Ureter (tissue), 1 donor: ENCODE results near the gene CSNK1A1L. TPM values are rescaled to one million over a fixed set of nuclear protein-coding genes. Genes with fewer than 3 reads are reported as not detected.

Source experiments
- DNase-seq: peaks from one replicate; pipeline ENCODE4 v3.0.0-alpha.2; 2020; ENCODE audit warnings: low spot score
- total RNA-seq: library from RNA; stranded (reverse); gene quantifications from one replicate; pipeline ENCODE4 v1.2.4, GENCODE V29; 2023
- donor health status: DM: yes; HTN: yes; CAD: no.

The CSNK1A1L gene
- total RNA-seq: not detected

DNA sequence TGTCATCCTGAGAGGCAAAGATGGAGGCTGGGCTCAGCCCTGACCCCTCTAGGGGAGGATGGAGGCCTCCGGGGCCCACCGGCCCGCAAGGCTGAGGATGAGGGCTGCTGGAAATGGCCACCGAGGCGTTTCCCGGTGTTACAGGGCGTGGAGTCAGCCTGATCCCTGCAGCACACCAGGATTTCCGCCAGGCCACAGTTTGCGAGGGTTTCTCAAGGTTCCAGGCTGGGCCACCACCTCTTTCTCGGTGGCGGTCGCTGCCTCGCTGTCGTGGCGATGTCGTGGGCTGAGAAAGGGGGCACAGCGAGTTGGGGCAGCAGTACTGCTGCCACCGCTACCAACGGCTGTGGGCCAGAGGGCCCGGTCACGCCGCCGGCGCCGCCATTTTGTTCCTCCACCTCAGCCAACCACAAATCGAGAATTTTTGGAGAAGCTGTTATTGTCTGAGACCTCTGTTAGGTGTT is at the start of gene CSNK1A1L:
TSS of gene CSNK1A1L (minus strand) at position 414 of the 464 bp plus-strand sequence. CDS start at position 6, 408 bp downstream.
- no peak for DNase-seq

DNA sequence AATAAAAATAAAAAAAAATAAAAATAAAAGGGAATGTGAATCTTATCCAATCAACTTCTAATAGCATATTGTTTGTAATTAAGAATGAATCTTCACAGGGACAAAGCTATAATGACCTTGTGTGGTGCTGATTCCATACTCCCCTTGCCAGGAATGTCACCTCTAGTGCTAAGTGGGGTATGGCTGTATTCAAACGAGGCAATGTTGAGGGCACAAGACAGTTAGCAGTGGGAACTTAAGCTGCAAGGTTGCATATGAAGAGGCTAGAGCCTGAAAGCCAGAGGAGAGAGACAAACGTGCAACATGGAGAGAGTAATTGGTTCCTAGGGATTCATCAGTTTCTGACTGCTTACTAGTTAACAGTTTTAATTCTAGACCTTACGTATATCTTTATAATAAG is 43.9 kb upstream of the CSNK1A1L start:
- no peak for DNase-seq

DNA sequence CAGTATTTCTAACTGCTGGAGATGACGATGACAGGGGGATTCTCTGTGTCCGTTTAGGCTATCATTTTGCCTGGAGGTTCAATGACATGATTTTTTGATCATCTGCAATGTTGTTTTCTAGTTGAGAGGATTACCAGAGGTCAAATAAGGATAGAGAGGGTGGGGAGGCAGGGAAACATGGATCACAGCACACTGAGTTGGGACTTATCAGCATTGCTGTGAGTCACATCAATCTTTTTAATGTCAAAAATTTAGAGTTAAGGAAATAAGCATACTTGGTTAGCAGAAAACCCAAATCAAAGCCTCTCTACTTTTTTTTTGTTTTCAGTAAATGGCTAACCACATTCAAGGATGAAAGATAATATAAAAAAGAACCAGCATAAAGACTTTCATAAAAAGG is 43.0 kb upstream of the CSNK1A1L start:
- no peak for DNase-seq

DNA sequence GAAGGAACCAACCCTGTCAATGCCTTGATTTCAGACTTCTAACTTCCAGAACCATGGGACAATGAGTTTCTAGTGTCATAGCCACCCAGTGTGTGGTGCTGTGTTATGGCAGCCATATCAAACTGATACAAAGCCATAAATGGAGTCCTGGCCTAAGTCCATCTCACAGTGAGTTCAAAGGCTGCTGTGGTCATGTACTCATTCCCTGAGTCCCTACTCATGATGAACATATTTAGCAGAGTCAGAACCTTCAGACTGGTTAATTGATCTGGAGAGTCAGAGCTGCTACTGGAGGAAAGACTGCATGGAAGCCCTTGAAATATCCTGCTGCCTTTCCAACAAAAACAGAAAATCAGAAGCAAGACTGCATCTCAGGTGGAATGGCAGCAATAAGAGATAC is 39.2 kb upstream of the CSNK1A1L start:
- no peak for DNase-seq

DNA sequence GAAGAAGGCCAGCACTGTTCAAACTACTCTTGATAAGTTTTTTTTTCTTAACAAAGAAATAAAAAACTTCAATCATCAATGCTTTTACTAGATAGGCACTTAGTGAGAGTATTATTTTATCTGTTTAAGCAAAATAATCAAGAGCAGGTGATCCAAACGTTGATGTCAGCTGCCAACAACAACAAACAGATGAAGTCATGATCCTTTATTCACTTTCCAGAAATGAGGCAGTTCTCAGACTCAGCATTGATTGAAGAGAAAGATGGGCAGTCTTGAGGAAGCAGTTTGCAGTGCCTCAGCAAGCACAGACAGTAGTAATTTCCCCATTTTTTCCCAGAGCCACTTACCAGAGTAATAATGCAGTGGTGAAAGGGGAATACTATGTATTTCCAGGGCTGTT is 38.4 kb upstream of the CSNK1A1L start:
- DNase-seq: no peak

DNA sequence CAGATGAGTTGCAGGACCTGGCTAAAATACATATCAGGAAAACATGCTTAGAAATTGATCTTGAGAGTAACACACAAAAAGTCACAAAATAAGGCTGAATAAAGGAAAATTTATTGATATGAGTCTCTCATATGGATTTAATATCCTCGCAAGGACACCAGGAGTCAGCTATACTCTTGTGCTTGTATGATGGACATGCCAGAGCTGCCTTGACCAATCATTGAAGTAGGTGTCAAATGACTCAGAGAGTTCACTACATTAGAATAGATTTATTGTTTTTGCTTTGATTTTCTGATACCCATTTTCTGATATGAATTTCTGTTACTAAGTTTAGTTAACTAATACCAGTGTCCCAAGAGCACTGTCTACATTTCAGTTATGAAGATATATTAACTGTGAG is 37.4 kb upstream of the CSNK1A1L start:
- no peak for DNase-seq

DNA sequence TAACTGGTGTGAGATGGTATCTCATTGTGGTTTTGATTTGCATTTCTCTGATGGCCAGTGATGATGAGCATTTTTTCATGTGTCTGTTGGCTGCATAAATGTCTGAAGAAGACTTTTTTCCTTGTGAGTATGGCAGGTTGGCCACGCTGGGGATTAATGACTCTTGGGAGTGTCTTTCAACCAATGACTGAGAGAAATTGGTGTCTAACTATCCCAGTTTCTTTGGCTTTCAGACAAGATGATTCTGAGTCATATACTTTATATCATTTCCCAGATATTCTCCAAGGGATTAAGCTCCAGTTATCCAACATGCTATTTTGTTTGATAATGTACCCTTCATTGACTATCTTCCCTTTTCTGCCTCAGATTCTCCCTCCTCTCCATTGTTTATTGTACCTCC is 35.5 kb upstream of the CSNK1A1L start:
- no peak for DNase-seq

DNA sequence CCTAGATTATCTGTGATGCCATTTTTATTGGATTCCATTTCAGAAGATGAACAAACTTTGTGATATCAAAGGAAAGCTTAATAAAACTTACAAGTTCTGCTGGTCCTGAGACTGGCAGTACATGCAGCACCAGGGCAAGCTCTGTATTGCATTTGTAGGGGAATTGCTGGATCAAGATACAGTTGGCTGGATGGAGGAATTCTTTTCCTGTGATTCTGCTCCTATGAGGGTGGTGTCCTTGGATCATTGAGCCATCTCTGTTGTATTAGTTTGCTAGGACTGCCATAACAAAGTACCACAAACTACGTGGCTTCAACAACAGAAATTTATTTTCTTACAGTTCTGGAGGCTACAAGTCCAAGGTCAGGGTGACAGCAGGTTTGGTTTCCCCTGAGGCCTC is 33.9 kb upstream of the CSNK1A1L start:
- DNase-seq: no peak

DNA sequence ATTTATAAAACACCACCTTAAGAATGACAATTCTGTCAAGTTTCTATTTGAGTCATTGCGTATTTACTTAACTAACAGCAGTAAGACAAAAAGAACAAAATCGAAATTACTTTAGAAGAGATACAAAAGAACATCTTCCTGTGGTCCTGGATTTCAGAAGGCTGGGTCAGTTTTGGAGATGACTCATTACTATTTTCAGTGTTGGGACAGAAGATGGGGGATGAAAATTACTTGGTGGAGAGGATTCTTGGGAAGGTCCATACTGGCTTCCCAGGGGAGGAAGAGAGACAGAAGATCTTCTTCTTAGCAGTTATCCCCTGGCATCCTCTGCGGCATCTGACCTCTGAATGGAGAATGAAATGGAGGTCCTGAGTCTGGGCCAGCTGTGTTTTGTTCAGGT is 33.5 kb upstream of the CSNK1A1L start:
- DNase-seq: no peak

DNA sequence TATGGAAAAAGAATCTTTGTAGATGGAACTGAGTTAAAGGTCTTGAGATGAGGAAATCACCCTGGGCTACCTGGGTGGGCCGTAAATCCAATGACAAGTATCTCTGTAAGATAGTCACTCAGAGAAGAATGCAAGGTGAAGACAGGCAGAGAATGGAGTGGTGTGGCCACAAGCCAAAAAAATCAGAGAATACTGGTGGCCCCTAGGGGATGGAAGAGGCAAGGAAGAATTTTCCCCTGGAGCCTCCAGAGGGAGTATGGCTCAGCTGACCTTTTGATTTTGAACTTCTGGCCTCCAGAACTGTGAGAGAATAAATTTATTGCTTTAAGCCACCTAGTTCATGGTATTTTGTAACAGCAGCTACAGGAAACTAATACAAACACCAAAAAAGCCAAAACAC is 32.7 kb upstream of the CSNK1A1L start:
- DNase-seq: no peak

DNA sequence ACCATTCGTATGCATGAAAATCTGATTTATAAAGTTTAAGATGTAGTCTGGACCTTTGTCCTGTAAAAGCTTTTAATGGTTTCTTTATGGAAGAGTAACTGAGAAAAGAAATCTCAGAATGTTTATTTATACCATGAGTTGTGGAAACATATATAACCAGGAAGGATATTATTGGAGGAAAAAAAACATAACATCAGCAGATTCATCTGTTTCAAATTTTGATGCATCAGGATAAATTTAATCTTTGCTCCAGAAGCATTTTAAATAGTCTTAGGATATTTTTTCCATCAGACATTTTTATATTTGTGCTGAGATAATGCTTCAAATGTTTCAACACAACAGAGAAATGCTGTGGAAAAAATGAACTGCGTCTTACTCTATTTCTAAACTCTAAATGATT is 31.2 kb upstream of the CSNK1A1L start:
- DNase-seq: no peak

DNA sequence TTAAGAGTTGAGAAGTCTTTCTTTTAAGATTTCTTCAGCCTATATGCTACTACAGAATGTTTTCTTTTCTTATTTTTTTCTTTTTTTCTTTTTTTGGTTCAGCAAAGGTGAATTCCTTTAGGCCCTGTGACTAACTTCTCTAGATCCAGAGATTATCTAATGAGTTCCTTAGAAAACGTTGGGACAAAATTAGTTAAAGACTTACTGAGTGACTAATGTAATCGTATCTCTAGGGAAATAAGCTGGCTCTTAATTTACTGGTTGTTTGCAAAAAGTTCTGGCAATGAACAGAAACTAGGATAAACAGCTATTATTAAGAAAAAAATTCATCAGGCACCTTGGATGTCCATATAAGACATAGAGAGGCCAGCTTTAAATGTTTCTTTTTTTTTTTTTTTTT is 30.7 kb upstream of the CSNK1A1L start:
- no peak for DNase-seq

DNA sequence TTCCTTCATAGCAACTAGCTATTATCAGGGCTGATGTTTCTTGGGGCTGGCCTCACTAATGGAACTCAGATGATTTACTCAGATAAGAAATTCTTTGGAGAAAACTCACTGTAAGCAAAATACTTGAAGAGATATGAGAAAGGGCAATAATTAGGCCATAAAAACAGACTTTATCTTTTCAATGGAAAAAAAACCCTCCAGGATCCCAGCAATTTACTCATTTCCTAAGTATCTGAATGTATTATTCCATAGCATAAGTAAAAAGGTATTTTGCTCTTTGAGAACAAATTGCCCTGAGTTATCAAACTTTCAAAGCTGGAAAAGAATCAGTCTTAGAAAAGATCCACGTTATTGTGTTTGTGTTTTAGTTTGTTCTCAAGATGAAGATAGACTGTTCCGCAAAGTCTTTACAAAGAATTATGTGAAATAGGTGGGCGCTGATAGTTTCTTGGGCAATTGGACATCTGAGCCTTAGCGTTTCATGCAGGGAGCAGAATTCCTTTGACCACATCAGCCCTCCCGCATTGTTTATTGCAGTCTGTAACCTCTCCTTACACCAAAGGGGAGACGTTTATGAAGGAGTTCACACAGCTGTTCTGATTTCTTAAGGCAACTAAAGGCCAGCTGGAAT is 29.1 kb upstream of the CSNK1A1L start:
- no peak for DNase-seq

DNA sequence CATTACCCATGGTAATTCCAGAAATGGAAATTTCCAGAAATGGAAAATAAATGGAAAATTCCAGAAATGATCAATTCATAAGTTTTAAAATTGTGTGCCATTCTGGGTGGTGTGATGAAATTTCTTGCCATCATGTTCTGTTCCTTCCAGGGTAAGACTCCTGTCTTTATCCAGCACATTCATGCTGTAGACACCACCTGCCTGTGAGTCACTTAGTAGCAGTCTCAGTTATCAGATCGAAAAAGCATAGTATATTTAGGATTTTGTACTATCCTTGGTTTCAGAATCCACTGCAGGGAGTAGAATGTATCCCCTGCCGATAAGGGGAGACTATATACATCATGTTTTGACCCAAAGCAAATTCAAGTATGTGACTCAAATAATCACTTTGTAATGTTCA is 26.7 kb upstream of the CSNK1A1L start:
- no peak for DNase-seq

DNA sequence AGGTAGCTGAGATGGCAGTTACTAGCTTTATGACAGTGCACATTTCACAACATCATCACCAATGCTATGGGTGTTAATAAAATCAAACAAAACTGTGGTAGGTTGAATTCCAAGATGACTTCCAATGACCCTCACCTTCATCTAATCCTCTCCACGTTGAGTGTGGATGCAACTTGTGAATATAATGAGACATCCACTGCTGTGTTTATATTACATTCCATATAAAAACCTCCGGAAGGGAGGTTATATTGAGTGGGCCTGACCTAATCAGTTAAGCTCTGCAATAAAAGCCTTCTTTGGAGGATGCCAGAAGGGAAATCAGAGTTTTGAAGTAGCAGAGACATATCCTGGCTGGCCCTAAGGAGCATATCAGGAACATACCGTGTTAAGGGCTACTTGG is 25.6 kb upstream of the CSNK1A1L start:
- no peak for DNase-seq

DNA sequence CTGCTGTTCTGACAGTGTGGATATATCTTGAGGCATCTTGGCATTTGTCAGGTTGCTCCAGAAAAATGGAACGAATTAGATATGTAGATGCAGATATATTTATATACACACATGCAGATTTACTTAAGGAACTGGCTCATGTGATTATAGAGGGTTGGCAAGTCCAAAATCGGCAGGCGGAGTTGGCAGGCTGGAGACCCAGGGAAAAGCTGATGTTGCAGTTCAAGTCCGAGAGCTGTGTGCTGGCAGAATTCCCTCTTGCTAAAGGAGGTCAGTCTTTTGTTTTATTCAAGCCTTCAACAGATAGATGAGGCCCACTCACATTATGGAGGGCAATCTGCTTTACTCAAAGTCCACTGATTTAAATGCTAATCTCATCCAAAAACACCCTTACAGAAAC is 24.4 kb upstream of the CSNK1A1L start:
- no peak for DNase-seq

DNA sequence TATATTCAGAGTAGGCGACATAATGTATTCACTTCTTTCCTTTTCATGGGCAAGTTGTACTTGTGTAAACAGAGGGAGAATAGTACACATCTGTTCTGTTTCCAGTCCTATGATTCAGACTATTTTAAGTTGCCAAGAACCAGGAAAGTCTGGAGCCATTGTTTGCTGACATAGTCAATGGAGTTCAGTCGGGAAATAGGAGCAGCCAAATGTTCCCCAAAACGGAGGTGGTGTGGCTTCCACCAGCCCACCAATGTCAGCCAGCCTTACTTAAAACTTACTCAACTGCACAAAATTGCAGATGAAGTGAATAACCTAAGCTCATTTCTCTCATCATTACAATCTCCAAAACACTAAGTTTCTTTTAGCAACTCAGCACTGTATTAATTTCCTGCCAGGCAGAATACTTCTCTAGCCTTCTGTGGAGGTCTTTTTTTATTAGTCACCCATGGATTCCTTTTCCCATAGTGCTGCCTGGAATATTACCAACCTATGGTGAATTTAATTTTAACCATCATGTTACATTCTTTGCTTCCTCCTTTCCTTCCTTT is 22.3 kb upstream of the CSNK1A1L start:
- no peak for DNase-seq

DNA sequence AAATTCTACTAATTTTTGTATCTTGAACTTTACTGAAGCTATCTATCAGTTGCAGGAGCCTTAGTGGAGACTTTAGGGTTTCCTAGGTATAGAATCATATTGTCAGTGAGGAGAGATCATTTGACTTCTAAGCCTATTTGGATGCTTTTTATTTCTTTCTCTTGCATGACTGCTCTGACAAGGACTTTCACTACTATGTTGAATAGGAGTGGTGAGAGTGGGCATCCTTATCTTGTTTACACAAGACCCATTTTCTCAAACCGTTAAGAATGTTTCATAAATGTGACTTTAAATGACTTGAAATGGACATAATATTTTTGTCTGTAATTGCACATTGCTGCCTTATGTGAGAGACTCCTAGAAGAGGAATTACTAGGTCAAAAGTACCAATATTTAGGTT is 17.9 kb upstream of the CSNK1A1L start:
- DNase-seq: no peak

DNA sequence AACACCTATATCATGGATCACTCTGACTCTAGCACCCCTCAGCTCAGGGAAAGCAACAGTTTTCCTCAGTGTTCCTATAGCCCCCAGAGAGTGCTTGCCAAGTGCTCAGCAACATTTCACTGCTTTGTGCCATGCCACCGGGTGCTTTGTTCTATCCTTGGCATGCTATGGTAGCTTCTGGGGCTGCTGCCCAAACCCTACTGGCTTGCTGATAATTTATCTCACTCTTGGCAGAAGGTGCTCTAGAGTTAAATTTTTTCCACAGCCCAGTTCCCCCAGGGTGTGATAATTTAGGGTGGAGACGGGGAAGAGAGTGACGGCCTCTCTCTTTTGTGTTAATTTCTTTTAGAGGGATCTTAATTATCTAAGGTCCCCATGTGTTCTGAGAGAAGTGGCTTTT is 12.6 kb upstream of the CSNK1A1L start:
- DNase-seq: no peak

DNA sequence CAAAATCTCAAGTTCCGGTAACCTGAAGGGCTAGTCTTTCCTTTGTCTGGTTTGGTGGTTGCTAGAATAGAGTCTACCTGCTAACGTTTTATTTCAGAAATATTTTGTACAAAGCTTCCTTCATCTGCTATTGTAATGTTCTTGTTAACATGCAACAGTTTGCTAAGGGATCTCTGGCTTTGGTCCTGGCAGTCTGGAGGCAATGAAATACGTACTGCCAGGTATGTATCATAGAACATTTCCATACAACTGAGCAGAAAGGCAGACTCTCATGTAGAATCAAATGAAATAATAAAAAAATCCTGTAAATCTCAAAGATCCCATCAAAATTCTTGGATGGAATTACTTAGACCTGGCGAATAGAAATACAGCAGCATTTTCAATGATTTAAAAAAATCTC is 8.8 kb upstream of the CSNK1A1L start:
- no peak for DNase-seq

DNA sequence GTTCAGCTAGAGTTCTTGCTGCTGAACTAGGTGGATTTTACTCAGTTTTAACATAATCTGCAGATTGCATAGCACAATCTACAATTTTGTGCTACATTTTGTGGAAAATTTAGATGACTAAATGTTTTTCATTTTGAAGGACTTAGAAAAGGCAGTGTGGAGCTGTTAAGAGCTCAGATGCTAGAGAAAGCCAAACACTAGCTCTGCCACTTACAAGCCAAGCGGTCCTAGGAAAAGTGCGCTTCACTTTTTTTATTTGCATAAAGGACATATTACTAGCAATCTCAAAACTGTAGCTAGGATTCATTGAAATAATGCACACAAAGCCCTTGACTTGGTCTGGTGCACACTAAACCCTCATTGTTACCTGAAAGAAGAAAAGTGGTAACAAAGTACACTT is 8.1 kb upstream of the CSNK1A1L start:
- DNase-seq: no peak

DNA sequence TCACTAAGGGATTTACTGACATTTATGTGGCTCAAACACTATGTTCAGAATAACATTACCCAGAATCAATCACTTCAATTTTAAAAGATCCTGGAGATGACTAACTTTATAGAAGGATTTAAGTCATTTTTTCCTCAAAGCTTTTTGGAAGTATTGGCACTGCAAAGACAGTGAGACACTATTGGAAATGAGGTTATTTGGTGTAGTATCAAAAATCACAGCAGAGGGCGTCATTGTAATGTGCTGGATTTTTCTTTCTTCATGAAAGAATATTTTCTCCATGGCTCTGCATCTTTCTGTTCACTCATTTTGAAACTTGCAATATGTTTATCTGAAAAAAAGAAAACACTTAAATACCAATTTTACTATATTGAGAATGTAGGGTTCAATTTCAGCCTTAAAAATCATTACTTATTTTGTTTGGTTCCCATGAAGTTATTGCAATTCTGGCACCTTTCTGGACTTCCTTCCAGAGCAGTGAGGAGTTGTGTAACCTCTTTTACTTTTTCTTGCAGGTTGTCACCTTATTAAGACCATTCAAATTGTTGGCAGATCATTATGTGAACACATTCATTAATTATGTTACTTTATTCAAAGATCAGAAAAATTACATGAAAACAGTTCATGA is 3.7 kb upstream of the CSNK1A1L start:
- DNase-seq: no peak

DNA sequence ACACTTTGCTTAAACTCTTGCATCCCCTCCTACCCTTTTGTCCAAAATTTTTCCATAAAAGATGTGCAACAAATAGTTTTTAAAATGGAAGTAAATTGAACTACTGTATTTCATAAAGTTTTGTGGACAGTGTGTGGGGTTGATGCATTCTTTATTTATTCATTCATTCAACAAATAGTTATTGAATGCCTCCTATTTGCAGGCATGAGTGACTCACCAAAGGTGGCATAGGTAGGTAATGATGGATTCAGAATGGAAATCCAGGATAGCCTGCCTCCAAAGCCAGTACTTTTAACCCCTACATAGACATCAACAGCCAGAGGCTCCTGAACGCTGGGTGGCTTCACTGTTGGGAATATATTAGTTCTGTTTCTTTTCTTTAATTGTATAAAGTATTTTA is 2.4 kb upstream of the CSNK1A1L start:
- DNase-seq: no peak

DNA sequence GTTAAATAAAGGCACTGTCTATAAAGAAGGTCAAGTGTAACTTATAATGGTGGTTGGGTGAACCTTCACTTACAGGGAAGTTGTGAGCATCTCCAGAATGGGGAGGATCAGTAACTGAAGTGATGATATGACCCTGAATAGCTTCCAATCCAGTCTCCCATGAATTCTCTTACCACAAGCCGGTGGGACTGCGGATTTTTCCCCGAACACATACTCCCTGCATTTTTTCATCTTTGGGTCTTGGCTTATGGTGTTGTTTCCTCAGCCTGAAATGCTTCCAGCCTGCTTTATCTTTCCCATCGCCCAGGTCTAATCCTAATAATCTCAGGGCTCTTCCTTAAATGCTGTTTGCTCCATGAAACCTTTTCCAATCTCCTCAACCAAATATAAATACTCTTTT is 2.0 kb upstream of the CSNK1A1L start:
- DNase-seq: no peak
